Retinal pigment epithelial cell (primary cell): Measurements from ENCODE around the gene FAM222A.

Source experiments
- DNase-seq: peaks from one replicate; pipeline ENCODE4 v3.0.0-alpha.2; 2010; ENCODE audit warnings: low read depth
- H3K4me3 ChIP-seq: 2 replicates; pipeline ENCODE4 v1.5.1; 2011; ENCODE audit warnings: mild to moderate bottlenecking, low read length, control low read depth, moderate library complexity
- CTCF ChIP-seq: conservative IDR thresholded peaks from 2 replicates; pipeline ENCODE4 v1.5.1; 2011; ENCODE audit warnings: low read depth, low read length, control low read depth, inconsistent platforms

The FAM222A gene

GRCh38 chr12:109717390-109718357 is 4.0 kb downstream of the FAM222A start:
- no peak overlapping the region for H3K4me3 ChIP-seq
- no peak for TF ChIP-seq CTCF
- no peak for DNase-seq

GRCh38 chr12:109718390-109718789 is 4.8 kb downstream of the FAM222A start:
- DNase-seq = no peak
- no peak for TF ChIP-seq CTCF

GRCh38 chr12:109719123-109720022 is 5.7 kb downstream of the FAM222A start:
- no peak overlapping the region for H3K4me3 ChIP-seq

More at GRCh38 chr12:109718390-109718789, 4.8 kb downstream of the FAM222A start:
- H3K4me3 ChIP-seq = no peak overlapping the region

GRCh38 chr12:109720152-109720856 is 6.7 kb downstream of the FAM222A start:
- TF ChIP-seq CTCF = no peak
- no peak overlapping the region for H3K4me3 ChIP-seq
- no peak for DNase-seq

More at GRCh38 chr12:109719123-109720022, 5.7 kb downstream of the FAM222A start:
- peak; percentile 53 for TF ChIP-seq CTCF
- no peak for DNase-seq

GRCh38 chr12:109720857-109721189 is 7.2 kb downstream of the FAM222A start:
- DNase-seq = no peak
- H3K4me3 ChIP-seq = no peak overlapping the region
- TF ChIP-seq CTCF = no peak

GRCh38 chr12:109721276-109721675 is 7.7 kb downstream of the FAM222A start:
- no peak overlapping the region for H3K4me3 ChIP-seq
- no peak for DNase-seq
- no peak for TF ChIP-seq CTCF
